ENCODE results near the gene MEF2C. TPM values are rescaled to one million over a fixed set of nuclear protein-coding genes. Genes with fewer than 3 reads are reported as not detected.

The MEF2C gene
- total RNA-seq, 1 experiment from 2014 or later, result 13.0 TPM

DNA sequence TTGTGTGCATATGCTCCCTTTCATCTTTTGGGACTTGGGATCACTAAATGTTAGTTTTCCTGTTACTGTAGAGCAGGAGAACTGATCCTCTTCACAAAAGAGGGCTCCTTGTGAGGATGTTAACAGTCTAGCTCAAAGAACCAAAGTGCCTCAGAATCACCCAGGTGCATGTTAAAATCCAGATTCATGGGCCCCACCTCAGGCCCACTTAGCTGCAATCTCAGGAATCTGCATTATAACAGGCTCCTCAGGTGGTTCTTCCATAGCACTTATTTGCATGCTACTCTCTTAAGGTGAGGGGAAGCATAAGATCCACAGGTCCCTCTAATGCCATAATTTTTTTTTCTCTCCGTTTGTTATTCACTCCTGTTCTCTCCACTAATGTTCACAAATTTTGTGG, 14.8 kb upstream of the MEF2C start:
- no peaks in the 10 kb centered on the region for H3K79me2 ChIP-seq (ENCODE audit: insufficient read depth, low read length)
- RAD21 ChIA-PET (ENCODE audit: low non-redundant PET in 1 of 2, low total read pairs in 2 of 2, uncharacterized antibody in 2 of 2, unreplicated experiment in 2 of 2), result no interaction called here
- no peaks in the 10 kb centered on the region for H3K9me3 ChIP-seq (ENCODE audit: control insufficient read depth in 1 of 2, insufficient read depth in 1 of 2, low read depth in 1 of 2, low read length in 2 of 2)
- intact Hi-C loops (cut with micrococcal nuclease), result no loop called here
- DNase-seq (ENCODE audit: low read depth, low spot score) (no peak), ATAC-seq (no peak)
- H3K36me3 ChIP-seq (ENCODE audit: control insufficient read depth in 1 of 2, insufficient read depth in 2 of 2, low read length in 2 of 2), result no peaks in the 10 kb centered on the region
- CTCF ChIA-PET, result no interaction called here
- H3K27me3 ChIP-seq (ENCODE audit: insufficient read depth, low read length), result no peaks in the 10 kb centered on the region
- H3K4me1 ChIP-seq (ENCODE audit: control insufficient read depth in 1 of 2, insufficient read depth in 2 of 2, low read length in 2 of 2), result no peaks in the 10 kb centered on the region
- no peak for TF ChIP-seq ZFX (IDR thresholded peaks at IDR 0.05)
- TF ChIP-seq TCF7L2 (IDR thresholded peaks at IDR 0.05; ENCODE audit: borderline replicate concordance, extremely low read depth, insufficient read depth, insufficient read length), result no peak
- TF ChIP-seq EZH2phosphoT487 (IDR thresholded peaks at IDR 0.05; ENCODE audit: borderline replicate concordance), result no peak
- TF ChIP-seq EGR1 (IDR thresholded peaks at IDR 0.05; ENCODE audit: low read depth), result no peak
- TF ChIP-seq SRF (IDR thresholded peaks at IDR 0.05; ENCODE audit: low read depth), result no peak
- TF ChIP-seq, protein P1, sequence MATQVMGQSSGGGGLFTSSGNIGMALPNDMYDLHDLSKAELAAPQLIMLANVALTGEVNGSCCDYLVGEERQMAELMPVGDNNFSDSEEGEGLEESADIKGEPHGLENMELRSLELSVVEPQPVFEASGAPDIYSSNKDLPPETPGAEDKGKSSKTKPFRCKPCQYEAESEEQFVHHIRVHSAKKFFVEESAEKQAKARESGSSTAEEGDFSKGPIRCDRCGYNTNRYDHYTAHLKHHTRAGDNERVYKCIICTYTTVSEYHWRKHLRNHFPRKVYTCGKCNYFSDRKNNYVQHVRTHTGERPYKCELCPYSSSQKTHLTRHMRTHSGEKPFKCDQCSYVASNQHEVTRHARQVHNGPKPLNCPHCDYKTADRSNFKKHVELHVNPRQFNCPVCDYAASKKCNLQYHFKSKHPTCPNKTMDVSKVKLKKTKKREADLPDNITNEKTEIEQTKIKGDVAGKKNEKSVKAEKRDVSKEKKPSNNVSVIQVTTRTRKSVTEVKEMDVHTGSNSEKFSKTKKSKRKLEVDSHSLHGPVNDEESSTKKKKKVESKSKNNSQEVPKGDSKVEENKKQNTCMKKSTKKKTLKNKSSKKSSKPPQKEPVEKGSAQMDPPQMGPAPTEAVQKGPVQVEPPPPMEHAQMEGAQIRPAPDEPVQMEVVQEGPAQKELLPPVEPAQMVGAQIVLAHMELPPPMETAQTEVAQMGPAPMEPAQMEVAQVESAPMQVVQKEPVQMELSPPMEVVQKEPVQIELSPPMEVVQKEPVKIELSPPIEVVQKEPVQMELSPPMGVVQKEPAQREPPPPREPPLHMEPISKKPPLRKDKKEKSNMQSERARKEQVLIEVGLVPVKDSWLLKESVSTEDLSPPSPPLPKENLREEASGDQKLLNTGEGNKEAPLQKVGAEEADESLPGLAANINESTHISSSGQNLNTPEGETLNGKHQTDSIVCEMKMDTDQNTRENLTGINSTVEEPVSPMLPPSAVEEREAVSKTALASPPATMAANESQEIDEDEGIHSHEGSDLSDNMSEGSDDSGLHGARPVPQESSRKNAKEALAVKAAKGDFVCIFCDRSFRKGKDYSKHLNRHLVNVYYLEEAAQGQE (IDR thresholded peaks at IDR 0.05; ENCODE audit: low read depth), result no peak
- no peak for TF ChIP-seq FOSL1 (IDR thresholded peaks at IDR 0.05; ENCODE audit: low read depth)
- TF ChIP-seq POLR2A (IDR thresholded peaks at IDR 0.05; ENCODE audit: borderline replicate concordance, extremely low read depth, insufficient read depth, insufficient read length), result no peak
- TF ChIP-seq EZH2 (IDR thresholded peaks at IDR 0.05), result no peak
- TF ChIP-seq, protein P2, sequence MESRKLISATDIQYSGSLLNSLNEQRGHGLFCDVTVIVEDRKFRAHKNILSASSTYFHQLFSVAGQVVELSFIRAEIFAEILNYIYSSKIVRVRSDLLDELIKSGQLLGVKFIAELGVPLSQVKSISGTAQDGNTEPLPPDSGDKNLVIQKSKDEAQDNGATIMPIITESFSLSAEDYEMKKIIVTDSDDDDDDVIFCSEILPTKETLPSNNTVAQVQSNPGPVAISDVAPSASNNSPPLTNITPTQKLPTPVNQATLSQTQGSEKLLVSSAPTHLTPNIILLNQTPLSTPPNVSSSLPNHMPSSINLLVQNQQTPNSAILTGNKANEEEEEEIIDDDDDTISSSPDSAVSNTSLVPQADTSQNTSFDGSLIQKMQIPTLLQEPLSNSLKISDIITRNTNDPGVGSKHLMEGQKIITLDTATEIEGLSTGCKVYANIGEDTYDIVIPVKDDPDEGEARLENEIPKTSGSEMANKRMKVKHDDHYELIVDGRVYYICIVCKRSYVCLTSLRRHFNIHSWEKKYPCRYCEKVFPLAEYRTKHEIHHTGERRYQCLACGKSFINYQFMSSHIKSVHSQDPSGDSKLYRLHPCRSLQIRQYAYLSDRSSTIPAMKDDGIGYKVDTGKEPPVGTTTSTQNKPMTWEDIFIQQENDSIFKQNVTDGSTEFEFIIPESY (IDR thresholded peaks at IDR 0.05; ENCODE audit: extremely low read depth, insufficient replicate concordance, low read length), result no peak
- TF ChIP-seq ZNF274 (IDR thresholded peaks at IDR 0.05; ENCODE audit: low read depth, low read length), result no peak
- POLR2A ChIA-PET, result no interaction called here
- no peak overlapping the region for H3K4me2 ChIP-seq (ENCODE audit: low read length)
- H2AFZ ChIP-seq (ENCODE audit: low read depth, low read length, poor library complexity, severe bottlenecking), result no peak overlapping the region
- H4K20me1 ChIP-seq (ENCODE audit: insufficient read depth), result no peaks in the 10 kb centered on the region
- BruUV-seq (replicated peaks), result no TSS peak
- H3K4me3 ChIP-seq (replicated peaks in 1 of 2; ENCODE audit: low read depth in 1 of 2, low read length in 2 of 2), result no peak overlapping the region
- no peak overlapping the region for H3K9ac ChIP-seq (ENCODE audit: low read length)
- no peak overlapping the region for H3K27ac ChIP-seq (ENCODE audit: low read depth, low read length)
- H3K9me2 ChIP-seq (ENCODE audit: insufficient read depth), result no peaks in the 10 kb centered on the region
